ENCODE data around the gene CDC73.
"Not testable (repeated sequence)": the region's sequence is repeated elsewhere in the genome, so short reads cannot be mapped to it uniquely, and the experiment has no call there.

Gene CDC73

GRCh38 chr1:193237381-193237978, 115.6 kb downstream of the CDC73 start:
- no peak for DNase-seq

- no peak for DNase-seq
Measured at GRCh38 chr1:193240609-193241008, 118.8 kb downstream of the CDC73 start.

GRCh38 chr1:193241132-193241827, 119.4 kb downstream of the CDC73 start:
- peak; percentile 4 for DNase-seq

GRCh38 chr1:193242000-193242399, 120.2 kb downstream of the CDC73 start:
- DNase-seq = no peak

GRCh38 chr1:193249187-193249586, 127.4 kb downstream of the CDC73 start:
- DNase-seq = no peak

- DNase-seq = no peak
Measured at GRCh38 chr1:193251950-193252349, 130.1 kb downstream of the CDC73 start.

GRCh38 chr1:193256019-193256418, 134.2 kb downstream of the CDC73 start:
- DNase-seq = no peak

- DNase-seq = no peak
Measured at GRCh38 chr1:193259636-193260035, 137.8 kb downstream of the CDC73 start.

- DNase-seq = no peak
Measured at GRCh38 chr1:193260056-193260745, 138.4 kb downstream of the CDC73 start.

GRCh38 chr1:193260896-193261295, 139.1 kb downstream of the CDC73 start:
- DNase-seq = no peak

GRCh38 chr1:193262661-193263060, 140.8 kb downstream of the CDC73 start:
- DNase-seq = no peak

- no peak for DNase-seq
Measured at GRCh38 chr1:193264313-193265065, 142.7 kb downstream of the CDC73 start.

GRCh38 chr1:193265716-193266115, 143.9 kb downstream of the CDC73 start:
- no peak for DNase-seq

GRCh38 chr1:193266794-193267193, 145.0 kb downstream of the CDC73 start:
- not testable (repeated sequence) for DNase-seq

GRCh38 chr1:193270996-193271395, 149.2 kb downstream of the CDC73 start:
- DNase-seq = no peak

- no peak for DNase-seq
Measured at GRCh38 chr1:193275773-193276172, 153.9 kb downstream of the CDC73 start.

GRCh38 chr1:193278968-193279367, 157.1 kb downstream of the CDC73 start:
- no peak for DNase-seq

GRCh38 chr1:193281894-193282293, 160.1 kb downstream of the CDC73 start:
- no peak for DNase-seq

GRCh38 chr1:193283016-193283415, 161.2 kb downstream of the CDC73 start:
- DNase-seq = no peak

- DNase-seq = no peak
Measured at GRCh38 chr1:193284219-193284618, 162.4 kb downstream of the CDC73 start.

- no peak for DNase-seq
Measured at GRCh38 chr1:193285641-193286040, 163.8 kb downstream of the CDC73 start.

- DNase-seq = not testable (repeated sequence)
Measured at GRCh38 chr1:193288548-193289080, 166.8 kb downstream of the CDC73 start.

GRCh38 chr1:193293726-193294125, 171.9 kb downstream of the CDC73 start:
- DNase-seq = no peak

Data from CD4-positive, alpha-beta T cell treated with Interleukin-17A for 4 hours (primary cell).